GM12878 (cell line): ENCODE results near the gene PMIS2. TPM values are rescaled to one million over a fixed set of nuclear protein-coding genes. Genes with fewer than 3 reads are reported as not detected.

ENCODE experiments used
- ASH2L ChIP-seq: fragments of 300-600, 200-600 bp; sonication (generic); IDR thresholded peaks from 2 replicates; pipeline ENCODE4 v1.6.1; 2017; ENCODE audit warnings: low read depth, mild to moderate bottlenecking, borderline replicate concordance
- BACH1 ChIP-seq: fragments of 450-650 bp; IDR thresholded peaks from 2 replicates; pipeline ENCODE4 v1.6.1; 2017; ENCODE audit warnings: mild to moderate bottlenecking, borderline replicate concordance
- BCL11A ChIP-seq: IDR thresholded peaks from 2 replicates; pipeline ENCODE4 v1.6.1; 2011; ENCODE audit warnings: low read depth, low read length
- BCL3 ChIP-seq: IDR thresholded peaks from 2 replicates; pipeline ENCODE4 v1.6.1; 2011; ENCODE audit warnings: borderline replicate concordance, low read depth, mild to moderate bottlenecking, moderate library complexity, low read length; ENCODE audit not compliant: insufficient read depth, poor library complexity, severe bottlenecking
- BHLHE40 ChIP-seq, 2 experiments: fragments of 450-650 bp in 1 of 2; IDR thresholded peaks; 2 replicates each; pipeline ENCODE4 v1.6.1; 2011 to 2017; ENCODE audit warnings: low read depth in 2 of 2, borderline replicate concordance in 1 of 2, improper control_type of control experiment in 1 of 2, low read length in 1 of 2, mild to moderate bottlenecking in 1 of 2
- BRCA1 ChIP-seq: IDR thresholded peaks from 2 replicates; pipeline ENCODE4 v1.6.1; 2011; ENCODE audit warnings: low read depth, low read length, improper control_type of control experiment
- MXI1 ChIP-seq: fragments of 150-350 bp; IDR thresholded peaks from 2 replicates; pipeline ENCODE4 v1.6.1; 2011; ENCODE audit warnings: low read depth, mild to moderate bottlenecking, inconsistent platforms, low read length, improper control_type of control experiment
- NFXL1 ChIP-seq: fragments of 450-650 bp; IDR thresholded peaks from 2 replicates; pipeline ENCODE4 v1.6.1; 2017; ENCODE audit warnings: antibody characterized with exemption, mild to moderate bottlenecking, borderline replicate concordance
- NKRF ChIP-seq: fragments of 450-650 bp; conservative IDR thresholded peaks from 2 replicates; pipeline ENCODE4 v1.6.1; 2017; ENCODE audit warnings: mild to moderate bottlenecking, moderate library complexity
- POLR2A ChIP-seq: IDR thresholded peaks from 2 replicates; pipeline ENCODE4 v1.6.1; 2011; ENCODE audit warnings: low read depth, mild to moderate bottlenecking, low read length
- RELA ChIP-seq: fragments of 450-650 bp; IDR thresholded peaks from 2 replicates; pipeline ENCODE4 v1.8.0; 2014; ENCODE audit warnings: borderline replicate concordance; ENCODE audit not compliant: partially characterized antibody
- SREBF1 ChIP-seq: IDR thresholded peaks from 2 replicates; pipeline ENCODE4 v1.6.1; 2012; ENCODE audit warnings: mild to moderate bottlenecking, low read length
- STAT3 ChIP-seq: IDR thresholded peaks from 2 replicates; pipeline ENCODE4 v1.6.1; 2011; ENCODE audit warnings: low read depth, low read length, improper control_type of control experiment
- polyA plus RNA-seq, 11 experiments: library from polyadenylated mRNA; depleted of rRNA in 4 of 11; unstranded in 6 of 11; stranded (reverse) in 5 of 11; fragments of >200 nt; fragmentation: Nextera tagmentation in 4 of 11; fragmentation: Illumina TruSeq in 1 of 11; extraction: Ambion mirVana in 4 of 11; extraction: Trizol in 1 of 11; gene quantifications; 1 replicate in 1 of 11; 2 replicates in 10 of 11; pipeline versions ENCODE4 v1.2.1 to v1.2.3, GENCODE V29; 2011 to 2016; ENCODE audit warnings: inconsistent platforms in 2 of 11, missing spikeins in 2 of 11, low read depth in 1 of 11
- total RNA-seq, 4 experiments: library from RNA; depleted of rRNA in 3 of 4; stranded (reverse); fragments of >200 nt in 3 of 4; fragmentation: Illumina TruSeq in 1 of 4; extraction: Trizol in 1 of 4; gene quantifications; 2 replicates each; pipeline versions ENCODE4 v1.2.1 to v1.2.3, GENCODE V29; 2013 to 2021
- TF ChIP-seq, protein P1 (sequence below): IDR thresholded peaks from 2 replicates; pipeline ENCODE4 v1.6.1; 2012; ENCODE audit warnings: low read length, inconsistent platforms
- TF ChIP-seq, protein P2 (sequence below): IDR thresholded peaks from 2 replicates; pipeline ENCODE4 v1.6.1; 2012; ENCODE audit warnings: low read depth, low read length, improper control_type of control experiment
- TF ChIP-seq, protein P3 (sequence below): fragments of 450-650 bp; IDR thresholded peaks from 2 replicates; pipeline ENCODE4 v1.6.1; 2018; ENCODE audit warnings: borderline replicate concordance, mild to moderate bottlenecking; ENCODE audit not compliant: partially characterized antibody

Gene PMIS2
- total and polyA plus RNA-seq, 10 of the 15 experiments (the other 5 are each of a cell fraction or from before 2014, with no cell fraction given) = not detected

GRCh38 chr19:35545001-35545854 lies 40.7 kb upstream of the PMIS2 start, which contains the start of gene TMEM147 (continued):
- TF ChIP-seq BHLHE40 (IDR thresholded peaks at IDR 0.05; ENCODE audit: borderline replicate concordance in 1 of 2, low read depth in 2 of 2, low read length in 1 of 2) (peak; percentile 57 to 81; a peak in 3 of 4 replicates), STAT3 (no peak), SREBF1 (0 out of 2 replicates have a peak, but pooled peaks have one; percentile 25), BCL11A (no peak), BRCA1 (no peak), NKRF (peak; percentile 85), NFXL1 (no peak), RELA (peak; percentile 36), BACH1 (peak; percentile 47; the same call in 1 of the 2 replicates), ASH2L (no peak), BCL3 (peak; percentile 33), POLR2A (peak; percentile 93), MXI1 (peak; percentile 90)
- TF ChIP-seq, protein P1, sequence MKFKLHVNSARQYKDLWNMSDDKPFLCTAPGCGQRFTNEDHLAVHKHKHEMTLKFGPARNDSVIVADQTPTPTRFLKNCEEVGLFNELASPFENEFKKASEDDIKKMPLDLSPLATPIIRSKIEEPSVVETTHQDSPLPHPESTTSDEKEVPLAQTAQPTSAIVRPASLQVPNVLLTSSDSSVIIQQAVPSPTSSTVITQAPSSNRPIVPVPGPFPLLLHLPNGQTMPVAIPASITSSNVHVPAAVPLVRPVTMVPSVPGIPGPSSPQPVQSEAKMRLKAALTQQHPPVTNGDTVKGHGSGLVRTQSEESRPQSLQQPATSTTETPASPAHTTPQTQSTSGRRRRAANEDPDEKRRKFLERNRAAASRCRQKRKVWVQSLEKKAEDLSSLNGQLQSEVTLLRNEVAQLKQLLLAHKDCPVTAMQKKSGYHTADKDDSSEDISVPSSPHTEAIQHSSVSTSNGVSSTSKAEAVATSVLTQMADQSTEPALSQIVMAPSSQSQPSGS = no peak
- TF ChIP-seq, protein P2, sequence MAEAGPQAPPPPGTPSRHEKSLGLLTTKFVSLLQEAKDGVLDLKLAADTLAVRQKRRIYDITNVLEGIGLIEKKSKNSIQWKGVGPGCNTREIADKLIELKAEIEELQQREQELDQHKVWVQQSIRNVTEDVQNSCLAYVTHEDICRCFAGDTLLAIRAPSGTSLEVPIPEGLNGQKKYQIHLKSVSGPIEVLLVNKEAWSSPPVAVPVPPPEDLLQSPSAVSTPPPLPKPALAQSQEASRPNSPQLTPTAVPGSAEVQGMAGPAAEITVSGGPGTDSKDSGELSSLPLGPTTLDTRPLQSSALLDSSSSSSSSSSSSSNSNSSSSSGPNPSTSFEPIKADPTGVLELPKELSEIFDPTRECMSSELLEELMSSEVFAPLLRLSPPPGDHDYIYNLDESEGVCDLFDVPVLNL = no peak
- TF ChIP-seq, protein P3, sequence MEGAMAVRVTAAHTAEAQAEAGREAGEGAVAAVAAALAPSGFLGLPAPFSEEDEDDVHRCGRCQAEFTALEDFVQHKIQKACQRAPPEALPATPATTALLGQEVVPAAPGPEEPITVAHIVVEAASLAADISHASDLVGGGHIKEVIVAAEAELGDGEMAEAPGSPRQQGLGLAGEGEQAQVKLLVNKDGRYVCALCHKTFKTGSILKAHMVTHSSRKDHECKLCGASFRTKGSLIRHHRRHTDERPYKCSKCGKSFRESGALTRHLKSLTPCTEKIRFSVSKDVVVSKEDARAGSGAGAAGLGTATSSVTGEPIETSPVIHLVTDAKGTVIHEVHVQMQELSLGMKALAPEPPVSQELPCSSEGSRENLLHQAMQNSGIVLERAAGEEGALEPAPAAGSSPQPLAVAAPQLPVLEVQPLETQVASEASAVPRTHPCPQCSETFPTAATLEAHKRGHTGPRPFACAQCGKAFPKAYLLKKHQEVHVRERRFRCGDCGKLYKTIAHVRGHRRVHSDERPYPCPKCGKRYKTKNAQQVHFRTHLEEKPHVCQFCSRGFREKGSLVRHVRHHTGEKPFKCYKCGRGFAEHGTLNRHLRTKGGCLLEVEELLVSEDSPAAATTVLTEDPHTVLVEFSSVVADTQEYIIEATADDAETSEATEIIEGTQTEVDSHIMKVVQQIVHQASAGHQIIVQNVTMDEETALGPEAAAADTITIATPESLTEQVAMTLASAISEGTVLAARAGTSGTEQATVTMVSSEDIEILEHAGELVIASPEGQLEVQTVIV = peak; percentile 16
